AG04449 (cell line): ENCODE data around the gene PTPN18.
"Not testable (repeated sequence)": the region's sequence is repeated elsewhere in the genome, so short reads cannot be mapped to it uniquely, and the experiment has no call there.

Experiments used
- CTCF ChIA-PET: fragments of 350-600 bp; formaldehyde crosslinking; extraction: SDS; loops from one replicate; lab custom pipeline; 2021; ENCODE audit warnings: antibody characterized with exemption; lab: Yijun Ruan, JAX
- POLR2A ChIA-PET: fragments of 400-600, 350-600 bp; formaldehyde crosslinking; extraction: SDS; loops from one replicate; lab custom pipeline; 2020; ENCODE audit warnings: antibody characterized with exemption, inconsistent platforms; lab: Yijun Ruan, JAX
- DNase-seq: peaks from one replicate; pipeline ENCODE4 v3.0.0-alpha.2; 2010; ENCODE audit warnings: low read depth, low spot score
- H3K4me3 ChIP-seq: 2 replicates; pipeline ENCODE4 v1.5.1; 2011; ENCODE audit warnings: low read depth, mild to moderate bottlenecking, control low read depth, low read length
- CTCF ChIP-seq: IDR thresholded peaks from one replicate; pipeline ENCODE4 v1.5.1; 2011; ENCODE audit warnings: mild to moderate bottlenecking, moderate library complexity, low read length, control low read depth, inconsistent platforms; ENCODE audit not compliant: insufficient read depth; ENCODE audit errors: missing control alignments

The PTPN18 gene

GRCh38 chr2:130332271-130333073 lies 23.4 kb upstream of the PTPN18 start:
- no peak overlapping the region for H3K4me3 ChIP-seq
- no peak for DNase-seq
- peak; percentile 96 for TF ChIP-seq CTCF
- ChIA-PET CTCF (interaction anchor here (0.8 to 8.7 kb wide), 15 partner anchors 10 to 396 kb away, joined by 3 to 88 read pairs (median 6); partner anchors contain the start of genes IMP4, MZT2B and SMPD4), POLR2A (interaction anchor here (0.7 to 1.0 kb wide), 3 partner anchors 11 to 151 kb away, joined by 3 to 4 read pairs (median 3); partner anchors contain the start of genes IMP4, MZT2B and SMPD4)

GRCh38 chr2:130333253-130333652 lies 22.6 kb upstream of the PTPN18 start:
- POLR2A ChIA-PET, result interaction anchor here (0.9 to 1.0 kb wide), 2 partner anchors 10 to 152 kb away, joined by 3 to 4 read pairs; partner anchors contain the start of genes IMP4, MZT2B and SMPD4
- CTCF ChIA-PET, result interaction anchor here (0.8 to 8.7 kb wide), 15 partner anchors 9 to 397 kb away, joined by 3 to 88 read pairs (median 6); partner anchors contain the start of genes IMP4, MZT2B, PTPN18 and SMPD4
- not testable (repeated sequence) for DNase-seq

GRCh38 chr2:130334026-130334425 lies 21.8 kb upstream of the PTPN18 start:
- ChIA-PET CTCF (interaction anchor here (0.7 to 8.7 kb wide), 10 partner anchors 8 to 398 kb away, joined by 3 to 88 read pairs (median 8); partner anchors contain the start of genes IMP4, MZT2B, PTPN18 and SMPD4), POLR2A (interaction anchor here (0.9 kb wide), 1 partner anchor 9 kb away, joined by 3 read pairs; the partner anchor contains the start of gene IMP4)
- no peak for TF ChIP-seq CTCF
- DNase-seq, result no peak
- H3K4me3 ChIP-seq, result no peak overlapping the region

More at GRCh38 chr2:130333253-130333652, 22.6 kb upstream of the PTPN18 start:
- H3K4me3 ChIP-seq, result not testable (repeated sequence)

GRCh38 chr2:130335226-130335625 lies 20.6 kb upstream of the PTPN18 start:
- DNase-seq, result no peak
- ChIA-PET CTCF (interaction anchor here (0.7 to 8.7 kb wide), 7 partner anchors 7 to 411 kb away, joined by 3 to 88 read pairs (median 5); partner anchors contain the start of genes IMP4, MZT2B and SMPD4), POLR2A (no interaction called here)
- TF ChIP-seq CTCF, result no peak
- no peak overlapping the region for H3K4me3 ChIP-seq

GRCh38 chr2:130336150-130336876 lies 19.5 kb upstream of the PTPN18 start:
- H3K4me3 ChIP-seq, result no peak overlapping the region
- CTCF ChIA-PET, result interaction anchor here (0.6 to 9.9 kb wide), 8 partner anchors 8 to 400 kb away, joined by 3 to 88 read pairs (median 4); partner anchors contain the start of genes MZT2B and SMPD4
- no peak for DNase-seq
- POLR2A ChIA-PET, result interaction anchor here (0.8 kb wide), 1 partner anchor 8 kb away, joined by 3 read pairs; no protein-coding TSS in a partner anchor
- TF ChIP-seq CTCF, result no peak
